SK-MEL-5 (cell line): ENCODE measurements around the gene NAV2. TPM values are rescaled to one million over a fixed set of nuclear protein-coding genes. Genes with fewer than 3 reads are reported as not detected.

Source experiments
- DNase-seq: peaks from one replicate; pipeline ENCODE4 v3.0.0-alpha.2; 2016; ENCODE audit warnings: low read depth, low spot score
- in situ Hi-C: cut with HindIII; loops from 2 replicates; pipeline ENCODE4 v1.10.0; 2016; ENCODE audit warnings: low sequenced_read_pairs, high pct_unique_total_duplicates, low pct_unique_long_range_greater_than_20kb
- small RNA-seq, 2 experiments: library from RNA; depleted of rRNA; stranded (forward); fragments of <200 nt; gene quantifications; one replicate each; pipeline ENCODE3, GENCODE V24; 2014
- total RNA-seq: library from RNA; depleted of rRNA; stranded (reverse); fragments of >200 nt; shearing (Covaris generic); gene quantifications from 2 replicates; pipeline ENCODE4 v1.2.3, GENCODE V29; 2014

Gene NAV2
- total RNA-seq, 1 experiment from 2014 or later, result 14.5 TPM

DNA sequence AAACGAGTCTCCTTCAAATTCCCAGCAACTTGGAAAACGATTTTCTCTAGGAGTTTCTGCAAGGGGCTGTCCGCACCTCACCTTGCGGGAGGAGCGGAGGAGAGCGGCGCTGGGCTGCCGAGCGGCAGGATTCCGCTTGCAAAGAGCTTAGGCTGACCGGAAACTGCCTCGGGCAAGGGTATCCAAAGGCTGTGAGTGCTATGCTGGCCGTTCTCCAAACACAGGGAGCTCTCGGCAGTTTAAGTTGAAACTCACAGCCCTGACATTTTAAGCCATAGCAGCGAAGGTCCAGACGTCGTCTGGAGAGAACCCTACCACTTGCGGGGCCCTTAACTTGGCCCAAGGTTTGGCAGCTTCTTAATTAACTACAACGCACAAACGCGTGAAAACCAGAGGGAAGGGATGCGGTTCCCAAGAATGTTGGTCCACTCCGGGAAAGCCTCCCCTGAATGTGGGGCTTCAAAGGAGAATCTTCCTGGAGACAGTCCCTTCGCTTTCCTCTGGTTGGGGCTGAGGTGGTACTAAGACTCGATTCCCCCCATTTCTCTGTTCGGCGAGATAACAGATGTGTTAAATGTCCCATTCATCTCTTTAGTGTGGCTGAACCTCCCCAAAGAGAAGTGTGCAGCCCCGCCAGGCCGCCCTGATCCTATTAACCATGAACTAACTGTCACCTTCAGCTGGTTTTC lies 448.7 kb downstream of the NAV2 start:
- peak; percentile 50 for DNase-seq
- in situ Hi-C loops, result no loop called here

DNA sequence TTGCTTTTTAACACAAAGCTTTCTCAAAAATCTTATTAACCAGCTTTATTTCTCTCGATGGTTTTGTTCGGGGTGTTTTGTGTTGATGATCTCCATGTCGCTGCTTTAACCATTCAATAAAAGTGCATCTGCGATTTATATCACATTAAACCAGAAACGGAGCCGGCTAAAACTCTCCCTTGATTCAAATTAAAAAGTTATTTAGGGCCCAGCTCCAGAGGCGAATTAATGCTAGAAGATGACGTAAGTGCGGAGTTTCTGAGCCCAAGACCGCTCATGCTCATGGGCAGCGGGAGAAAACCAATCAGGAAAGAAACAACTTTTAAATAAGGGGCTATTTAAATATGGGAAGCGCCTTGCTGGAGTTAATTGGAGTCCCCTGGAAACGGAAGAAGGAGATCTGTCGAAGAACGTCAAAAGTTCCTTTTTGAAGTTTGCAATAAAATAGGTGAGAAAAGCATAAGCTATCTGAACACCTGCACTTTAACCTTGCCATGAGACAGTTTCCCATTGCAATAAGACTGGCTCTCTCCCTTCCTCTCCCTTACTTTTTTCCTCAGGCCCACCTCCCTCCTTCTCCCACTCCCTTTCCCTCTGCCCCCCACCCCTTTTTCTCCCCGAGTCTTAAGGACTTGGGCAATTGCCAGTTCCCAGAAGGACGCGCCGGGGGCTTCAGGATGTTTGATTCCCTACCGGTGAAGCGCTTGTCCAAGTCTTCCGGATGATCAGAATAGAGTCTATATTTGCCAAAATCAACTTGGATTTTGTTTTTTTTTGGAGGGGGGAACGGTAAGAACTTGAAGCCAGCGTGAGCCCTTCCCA lies 449.5 kb downstream of the NAV2 start:
- in situ Hi-C loops, result no loop called here
- no peak for DNase-seq

DNA sequence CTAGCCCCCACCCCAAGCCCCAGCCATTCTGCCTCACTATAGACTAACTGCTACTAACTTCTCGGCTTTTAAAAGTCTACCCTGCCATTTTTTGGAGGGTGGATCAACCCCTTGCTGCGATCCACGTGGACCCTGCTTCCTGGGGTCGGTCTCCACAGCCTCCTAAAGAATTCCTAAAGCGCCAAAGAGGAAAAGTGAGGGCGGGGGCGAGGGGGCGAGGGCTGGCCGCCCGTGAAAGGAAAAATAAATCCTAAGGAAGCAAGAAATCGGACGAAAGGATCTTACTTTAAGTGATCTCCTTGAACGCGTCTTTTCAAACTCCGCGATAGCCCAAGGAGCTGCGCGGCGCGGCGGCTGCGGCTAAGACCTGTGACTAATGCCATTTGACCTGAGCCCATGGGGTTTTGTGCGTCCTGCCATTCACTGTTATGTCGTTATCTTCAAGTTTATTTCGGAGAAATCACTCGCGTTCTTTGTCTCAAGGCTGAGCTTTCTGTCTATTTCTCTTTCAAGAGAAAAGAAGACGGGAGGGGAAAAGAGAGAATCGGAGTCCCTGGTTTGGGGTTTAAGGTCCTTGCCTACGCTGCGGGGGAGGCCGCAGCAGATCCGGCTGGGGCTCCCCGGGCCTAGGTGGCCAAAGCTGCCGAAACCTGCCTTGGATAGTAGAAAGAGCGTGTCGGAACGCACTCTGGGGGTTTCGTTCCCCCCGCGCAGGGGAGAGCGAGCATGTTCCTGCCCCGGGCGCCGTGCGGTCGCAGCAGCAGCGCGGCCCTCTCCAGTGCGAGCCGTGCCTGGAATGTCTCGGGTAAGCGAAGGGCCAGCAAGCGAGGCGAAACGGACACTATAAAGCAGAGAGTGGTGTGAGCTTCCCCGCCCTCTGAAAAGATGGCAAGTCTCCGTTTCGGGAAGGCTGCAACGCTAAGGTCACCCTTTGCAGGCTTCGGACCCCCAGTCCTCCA lies 450.5 kb downstream of the NAV2 start:
- in situ Hi-C loops, result no loop called here
- DNase-seq, result no peak

DNA sequence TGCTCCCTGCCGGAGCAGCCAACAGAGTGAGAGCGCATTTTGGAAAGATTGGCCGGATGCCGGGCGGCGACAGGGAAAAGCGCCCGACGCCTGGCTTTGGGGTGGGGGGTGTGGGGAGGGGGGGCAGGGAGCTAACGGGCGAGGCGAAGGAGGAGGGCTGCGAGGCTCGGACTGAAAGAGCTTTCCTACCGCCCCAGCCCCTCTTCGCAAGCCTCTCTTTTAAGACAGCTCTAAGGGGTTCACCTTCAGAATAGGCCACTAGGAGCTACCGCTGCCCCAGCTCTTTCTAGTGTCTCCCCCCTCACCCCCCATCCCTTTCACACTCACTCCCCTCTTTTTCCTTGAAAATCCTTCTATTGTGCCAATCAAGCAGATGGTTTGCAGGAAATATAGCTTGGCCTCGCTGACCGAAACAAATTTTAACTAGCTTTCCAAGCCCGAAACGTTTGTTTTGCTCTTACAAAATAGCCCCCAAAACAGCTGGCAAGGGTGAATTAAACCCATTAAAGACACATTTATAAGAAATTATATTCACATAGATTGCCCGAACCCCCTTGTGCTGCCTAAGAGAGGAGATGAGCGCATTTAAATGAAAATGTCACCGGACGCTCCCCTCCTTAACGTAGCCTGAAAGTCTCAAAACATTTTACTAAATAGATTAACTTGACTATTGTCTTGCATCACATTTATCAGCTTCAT lies 451.3 kb downstream of the NAV2 start:
- in situ Hi-C loops, result no loop called here
- DNase-seq, result no peak

Small RNA genes lying within 50 kb of the gene (small RNA-seq; reads per million reads assigned to genes)
- 0 to 0.57 reads per million in 2 experiments for gene MIR4694
